ENCODE measurements around the gene LIME1.
"Not testable (repeated sequence)": the region's sequence is repeated elsewhere in the genome, so short reads cannot be mapped to it uniquely, and the experiment has no call there.

DNA sequence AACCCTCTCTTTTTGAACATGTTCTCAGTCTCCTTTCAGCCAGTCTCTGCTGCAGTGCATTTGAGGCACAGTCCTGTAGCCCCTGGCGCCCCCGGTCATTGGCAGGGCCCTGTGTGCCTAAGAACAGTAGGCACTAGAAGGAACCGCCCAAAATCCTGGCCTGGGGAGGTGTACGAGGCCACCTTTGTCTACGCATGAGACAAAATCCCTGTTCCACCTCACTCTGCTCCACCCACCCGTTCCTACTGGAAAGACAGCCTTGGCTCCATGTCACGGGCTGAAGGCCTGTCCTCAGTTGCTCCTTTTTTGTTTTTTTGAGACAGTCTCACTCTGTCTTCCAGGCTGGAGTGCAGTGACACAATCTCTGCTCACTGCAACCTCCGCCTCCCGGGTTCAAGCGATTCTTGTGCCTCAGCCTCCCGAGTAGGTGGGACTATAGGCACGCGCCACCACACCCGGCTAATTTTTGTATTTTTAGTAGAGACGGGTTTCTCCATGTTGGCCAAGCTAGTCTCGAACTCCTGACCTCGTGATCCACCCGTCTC, 6.2 kb upstream of the LIME1 start:
- TF ChIP-seq, protein P1, sequence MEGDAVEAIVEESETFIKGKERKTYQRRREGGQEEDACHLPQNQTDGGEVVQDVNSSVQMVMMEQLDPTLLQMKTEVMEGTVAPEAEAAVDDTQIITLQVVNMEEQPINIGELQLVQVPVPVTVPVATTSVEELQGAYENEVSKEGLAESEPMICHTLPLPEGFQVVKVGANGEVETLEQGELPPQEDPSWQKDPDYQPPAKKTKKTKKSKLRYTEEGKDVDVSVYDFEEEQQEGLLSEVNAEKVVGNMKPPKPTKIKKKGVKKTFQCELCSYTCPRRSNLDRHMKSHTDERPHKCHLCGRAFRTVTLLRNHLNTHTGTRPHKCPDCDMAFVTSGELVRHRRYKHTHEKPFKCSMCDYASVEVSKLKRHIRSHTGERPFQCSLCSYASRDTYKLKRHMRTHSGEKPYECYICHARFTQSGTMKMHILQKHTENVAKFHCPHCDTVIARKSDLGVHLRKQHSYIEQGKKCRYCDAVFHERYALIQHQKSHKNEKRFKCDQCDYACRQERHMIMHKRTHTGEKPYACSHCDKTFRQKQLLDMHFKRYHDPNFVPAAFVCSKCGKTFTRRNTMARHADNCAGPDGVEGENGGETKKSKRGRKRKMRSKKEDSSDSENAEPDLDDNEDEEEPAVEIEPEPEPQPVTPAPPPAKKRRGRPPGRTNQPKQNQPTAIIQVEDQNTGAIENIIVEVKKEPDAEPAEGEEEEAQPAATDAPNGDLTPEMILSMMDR (conservative IDR thresholded peaks at IDR 0.05; ENCODE audit: low read depth, low read length): not testable (repeated sequence)
- TF ChIP-seq POLR2A (IDR thresholded peaks at IDR 0.05; ENCODE audit: low read depth, low read length): not testable (repeated sequence)

Data from IMR-90 (cell line).